GM18520 (cell line): ENCODE results near the gene CEBPB.
"Not testable (repeated sequence)": the region's sequence is repeated elsewhere in the genome, so short reads cannot be mapped to it uniquely, and the experiment has no call there.

Source experiments
- ATAC-seq: cut with Tn5 transposase; IDR thresholded peaks from one replicate; pipeline ENCODE4 v1.9.1; 2021; ENCODE audit not compliant: unreplicated experiment

The CEBPB gene

DNA sequence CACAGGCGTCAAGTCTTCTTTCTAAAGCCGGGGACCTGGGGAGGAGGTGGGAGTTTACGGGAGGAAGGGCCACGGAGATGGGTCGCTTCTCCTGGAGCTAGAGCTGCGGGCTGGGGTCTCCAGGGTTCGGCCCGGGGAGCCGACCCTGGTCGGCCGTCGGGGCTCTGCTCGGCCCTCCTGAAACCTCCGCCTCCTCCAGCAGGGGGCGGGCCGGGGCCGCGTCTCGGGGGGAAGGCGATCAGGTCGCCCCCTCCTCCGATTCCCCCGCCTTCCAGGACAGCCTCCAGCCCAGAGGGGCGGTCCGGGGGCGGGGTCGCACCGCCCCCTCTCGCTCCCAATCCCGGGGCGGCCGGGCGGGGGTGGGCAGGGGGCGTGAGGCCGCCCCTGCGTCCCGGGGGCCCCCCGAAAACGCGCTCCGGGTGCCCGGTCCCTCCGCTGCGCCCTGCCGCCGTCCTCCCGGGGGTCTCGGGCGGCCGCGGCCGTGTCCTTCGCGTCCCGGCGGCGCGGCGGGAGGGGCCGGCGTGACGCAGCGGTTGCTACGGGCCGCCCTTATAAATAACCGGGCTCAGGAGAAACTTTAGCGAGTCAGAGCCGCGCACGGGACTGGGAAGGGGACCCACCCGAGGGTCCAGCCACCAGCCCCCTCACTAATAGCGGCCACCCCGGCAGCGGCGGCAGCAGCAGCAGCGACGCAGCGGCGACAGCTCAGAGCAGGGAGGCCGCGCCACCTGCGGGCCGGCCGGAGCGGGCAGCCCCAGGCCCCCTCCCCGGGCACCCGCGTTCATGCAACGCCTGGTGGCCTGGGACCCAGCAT lies at the start of gene CEBPB:
Gene CEBPB (plus strand): TSS at position 580 of the 814 bp plus-strand sequence. CDS start 204 bp downstream, at position 784.
- ATAC-seq, result peak; percentile 28

DNA sequence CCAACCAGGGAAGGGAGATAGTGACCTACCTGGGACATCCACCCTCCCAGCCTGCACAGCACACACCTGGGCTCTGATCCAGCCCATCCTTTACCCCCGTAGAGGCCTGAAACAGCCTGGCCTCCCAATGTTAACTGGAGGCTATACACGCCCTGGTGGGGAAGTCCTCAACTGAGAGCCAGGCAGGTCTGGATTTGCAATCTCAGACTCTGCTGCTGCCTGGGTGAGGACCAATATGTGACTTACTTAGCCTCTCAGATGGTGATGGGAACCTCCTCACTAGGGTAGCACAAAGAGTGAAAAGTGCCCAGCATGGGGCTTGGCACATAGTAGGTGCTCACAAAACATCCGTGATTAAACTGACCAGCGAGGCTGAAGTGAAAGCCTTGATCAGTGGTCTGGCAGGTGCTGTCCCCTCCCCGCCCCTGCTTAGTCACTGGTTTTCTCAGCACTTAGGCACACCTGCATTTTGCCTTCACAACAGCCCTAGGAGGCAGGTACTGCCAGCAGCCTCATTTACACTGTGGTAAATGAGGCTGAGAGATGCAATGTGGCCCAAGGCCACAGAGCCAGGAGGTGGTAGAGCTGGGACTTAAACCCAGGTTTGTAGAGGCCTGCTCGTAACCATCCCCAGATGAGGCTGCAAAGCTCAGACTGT lies 49.5 kb upstream of the CEBPB start:
- no peak for ATAC-seq

DNA sequence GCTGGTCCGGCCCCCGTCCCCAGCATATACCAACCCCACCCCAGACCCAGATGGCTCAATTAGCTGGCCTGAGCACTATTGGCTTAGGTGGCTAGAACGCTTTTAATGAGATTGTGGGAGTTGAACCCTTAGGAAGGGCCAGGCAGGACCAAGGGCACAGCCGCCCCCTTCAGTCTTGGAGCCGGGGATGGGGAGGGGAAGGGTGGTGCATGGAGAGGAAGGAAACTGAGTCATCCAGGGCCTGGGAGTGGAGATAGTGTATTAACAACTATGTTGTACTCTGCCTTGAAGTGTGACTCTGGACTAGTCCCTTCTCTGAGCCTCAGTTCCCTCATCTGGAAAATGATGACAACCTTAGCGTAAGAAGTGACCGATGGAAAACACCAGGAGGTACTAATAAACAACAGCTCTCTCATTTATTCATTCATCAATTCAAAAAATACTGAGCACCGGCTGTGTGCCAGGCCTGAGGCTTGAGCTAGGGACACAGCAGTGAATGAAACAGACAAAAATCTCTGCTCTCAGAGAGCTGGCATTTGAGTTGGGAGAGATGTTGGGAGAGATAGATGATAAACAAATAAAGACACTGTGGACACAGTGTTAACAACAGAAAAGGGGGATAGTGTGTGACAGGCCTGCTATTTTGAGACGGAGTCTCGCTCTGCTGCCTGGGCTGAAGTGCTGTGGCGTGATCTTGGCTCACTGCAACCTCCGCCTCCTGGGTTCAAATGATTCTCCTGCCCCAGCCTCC lies 48.6 kb upstream of the CEBPB start:
- no peak for ATAC-seq

DNA sequence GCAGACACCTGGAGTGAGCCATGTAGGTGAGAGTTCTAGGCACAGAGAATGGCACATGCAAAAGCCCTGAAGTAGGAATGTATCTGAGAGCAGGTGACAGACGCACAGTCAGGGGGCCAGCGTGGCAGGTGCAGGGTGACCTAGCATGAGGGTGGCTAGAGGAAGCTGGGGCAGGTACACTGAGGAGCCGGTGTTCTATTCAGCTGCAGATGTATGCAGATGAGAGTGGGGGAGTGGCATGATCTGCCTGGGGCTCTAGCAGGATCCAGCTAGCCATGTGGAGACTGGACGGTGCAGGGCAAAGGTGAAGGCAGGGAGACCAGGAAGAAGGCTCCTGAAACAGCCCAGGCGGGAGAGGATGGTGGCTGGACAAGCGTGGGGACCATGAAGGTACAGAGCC lies 47.8 kb upstream of the CEBPB start:
- ATAC-seq, result no peak

DNA sequence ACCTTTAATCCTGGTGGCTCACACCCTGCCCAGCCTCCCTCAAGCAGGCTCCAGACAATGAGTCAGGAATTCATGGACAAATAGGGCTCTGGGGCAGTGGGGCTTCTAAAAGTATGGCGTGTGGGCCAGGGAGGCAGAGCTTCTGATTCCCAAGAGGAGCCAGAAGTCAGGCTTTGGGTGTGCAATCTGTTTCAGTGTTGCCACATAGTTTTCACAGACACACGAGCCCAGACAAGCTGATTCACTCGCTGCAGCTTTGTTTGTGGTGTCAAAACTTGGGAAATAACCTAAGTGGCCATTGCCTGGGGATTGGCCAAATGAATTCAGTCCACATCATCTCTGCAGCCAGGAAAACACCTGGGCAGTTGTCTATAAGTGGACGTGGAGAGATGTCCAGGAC lies 46.3 kb upstream of the CEBPB start:
- ATAC-seq, result no peak

DNA sequence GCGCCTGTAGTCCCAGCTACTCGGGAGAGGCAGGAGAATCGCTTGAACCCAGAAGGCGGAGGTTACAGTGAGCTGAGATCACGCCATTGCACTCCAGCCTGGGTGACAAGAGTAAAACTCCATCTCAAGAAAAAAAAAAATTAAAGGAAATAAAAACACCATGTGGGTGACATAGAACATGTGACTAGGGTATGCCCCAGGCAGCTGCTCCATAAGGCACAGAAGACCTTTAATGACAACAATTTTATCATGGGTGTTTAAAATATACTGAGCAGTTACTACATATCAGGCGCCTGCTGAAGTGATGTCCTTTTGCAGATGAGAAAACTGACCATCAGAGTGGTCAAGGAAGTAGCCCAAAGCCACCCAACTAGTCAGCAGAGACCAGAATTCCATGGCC lies 45.1 kb upstream of the CEBPB start:
- no peak for ATAC-seq

DNA sequence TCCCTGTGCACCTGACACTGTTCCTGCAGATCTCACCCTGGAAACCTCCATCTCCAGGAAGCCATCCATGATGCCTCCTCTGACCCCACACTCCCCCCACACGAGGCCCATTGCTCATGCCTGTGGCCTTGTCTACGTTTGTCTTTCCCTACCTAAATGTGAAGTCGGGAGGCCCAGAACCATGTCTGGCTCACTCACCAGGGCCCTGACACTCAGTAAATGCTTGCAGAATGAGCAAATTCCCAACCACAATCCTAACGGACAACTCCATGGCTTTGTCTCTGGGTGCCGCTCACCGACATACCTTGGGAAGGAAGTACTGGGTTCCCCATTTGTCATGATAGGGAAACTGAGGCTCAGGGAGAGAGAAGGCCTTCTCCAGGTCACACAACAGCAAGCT lies 44.4 kb upstream of the CEBPB start:
- ATAC-seq, result no peak

DNA sequence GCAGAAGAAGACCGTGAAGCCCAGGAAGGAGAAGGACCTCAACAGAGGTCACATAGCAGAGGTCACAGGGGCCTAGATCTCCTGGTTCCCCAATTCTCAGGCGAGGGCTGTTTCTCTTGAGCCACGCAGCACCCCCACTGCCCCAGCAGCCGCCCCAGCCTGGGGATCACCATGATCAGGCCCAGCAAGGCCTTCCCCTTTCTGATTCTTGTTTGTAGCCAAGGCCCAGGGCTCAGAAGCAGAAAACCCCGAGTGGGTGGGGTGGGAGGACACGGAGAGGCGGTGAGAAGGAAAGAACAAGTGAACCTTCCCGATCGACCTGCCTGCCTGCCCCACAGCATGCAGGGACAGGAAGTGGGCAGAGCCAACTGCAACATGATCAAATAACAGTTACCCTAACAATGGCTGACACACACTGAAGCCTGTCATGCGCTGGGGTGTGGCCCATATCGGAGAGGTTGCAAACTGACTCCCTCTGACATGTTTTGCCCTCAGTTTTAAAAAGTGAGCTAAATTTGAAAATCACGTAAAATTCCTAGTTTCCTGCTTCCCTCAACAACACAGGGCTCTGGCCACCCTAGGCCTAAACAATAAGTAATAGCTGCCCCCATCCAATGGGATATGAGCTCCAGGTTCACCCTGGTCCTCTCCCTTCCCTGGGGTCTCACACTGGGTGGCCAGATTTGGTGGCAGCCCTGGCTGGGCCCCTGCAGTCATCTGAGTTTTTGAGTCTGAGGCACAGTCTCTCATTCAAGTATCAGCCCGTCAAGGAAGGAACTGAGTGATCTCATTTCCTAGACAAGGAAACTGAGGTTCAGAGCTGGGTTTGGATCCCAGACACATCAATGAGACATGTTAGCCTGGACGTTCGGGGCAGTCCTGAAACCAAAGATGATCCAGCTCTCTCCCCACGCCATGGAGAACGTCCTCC lies 43.6 kb upstream of the CEBPB start:
- ATAC-seq, result peak; percentile 70

DNA sequence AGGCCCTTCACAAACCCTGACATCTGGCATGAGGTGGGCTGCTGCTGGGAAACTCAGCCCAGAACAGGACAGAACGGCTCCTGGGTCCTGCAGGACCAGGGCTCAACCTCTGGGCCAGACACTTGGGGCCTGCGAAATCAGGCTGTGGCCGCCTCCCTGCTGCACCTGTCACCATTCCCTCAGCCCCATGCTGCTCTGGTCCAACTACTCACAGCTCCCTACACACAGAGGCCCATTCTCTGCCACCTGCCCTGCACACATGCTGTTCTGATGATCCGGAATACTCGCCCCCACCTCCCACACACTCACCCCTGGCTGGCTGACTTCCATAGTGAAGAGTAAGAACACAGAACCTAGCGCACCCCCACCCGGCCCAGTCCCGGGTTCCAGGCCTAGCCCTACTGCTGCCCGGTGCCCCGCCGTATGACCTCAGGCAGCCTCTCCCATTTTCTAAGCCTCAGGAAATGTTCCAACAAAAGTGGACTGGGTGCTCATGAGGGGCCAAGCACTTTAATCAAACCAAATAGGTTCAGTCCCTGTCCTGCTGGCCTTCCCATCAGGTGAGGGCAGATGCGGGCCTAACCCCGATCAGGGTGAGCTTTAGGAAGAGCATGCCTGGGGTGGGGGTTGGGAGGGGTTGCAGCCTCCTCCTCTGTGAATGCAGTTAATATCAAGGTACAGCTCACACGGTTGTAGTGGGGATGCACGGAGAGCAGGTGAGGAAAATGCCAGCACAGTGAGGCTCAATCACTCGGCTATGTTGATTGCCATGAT lies 41.0 kb upstream of the CEBPB start:
- ATAC-seq, result no peak

DNA sequence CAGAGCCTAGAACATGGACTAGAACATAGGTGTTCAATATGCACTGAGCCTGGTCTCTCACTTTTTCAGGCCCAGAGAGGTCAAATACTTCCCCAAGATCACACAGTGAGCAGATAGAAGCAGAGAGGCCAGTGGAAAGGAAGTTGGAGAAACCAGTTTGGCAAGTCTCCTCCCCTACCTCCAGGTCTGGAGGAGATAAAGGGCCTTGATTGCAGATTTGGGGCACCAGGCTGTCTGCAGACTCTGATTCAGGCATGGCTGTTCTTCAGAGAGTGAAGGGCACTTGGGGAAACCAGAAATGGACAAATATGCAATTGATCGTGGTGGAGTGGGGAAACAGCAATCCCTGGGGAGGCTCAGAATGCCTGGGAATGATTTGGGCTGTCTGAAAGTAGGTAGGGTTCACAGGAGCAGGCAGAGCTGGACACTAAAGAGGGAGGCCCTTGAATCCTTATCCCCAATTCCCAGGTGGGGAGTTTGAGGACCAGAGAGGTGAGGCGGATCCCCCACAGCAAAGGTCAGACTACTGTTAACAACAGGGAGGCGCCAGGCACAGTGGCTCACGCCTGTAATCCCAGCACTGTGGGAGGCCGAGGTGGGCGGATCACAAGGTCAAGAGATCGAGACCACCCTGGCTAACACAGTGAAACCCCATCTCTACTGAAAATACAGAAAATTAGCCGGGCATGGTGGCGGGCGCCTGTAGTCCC lies 39.4 kb upstream of the CEBPB start:
- ATAC-seq, result no peak

DNA sequence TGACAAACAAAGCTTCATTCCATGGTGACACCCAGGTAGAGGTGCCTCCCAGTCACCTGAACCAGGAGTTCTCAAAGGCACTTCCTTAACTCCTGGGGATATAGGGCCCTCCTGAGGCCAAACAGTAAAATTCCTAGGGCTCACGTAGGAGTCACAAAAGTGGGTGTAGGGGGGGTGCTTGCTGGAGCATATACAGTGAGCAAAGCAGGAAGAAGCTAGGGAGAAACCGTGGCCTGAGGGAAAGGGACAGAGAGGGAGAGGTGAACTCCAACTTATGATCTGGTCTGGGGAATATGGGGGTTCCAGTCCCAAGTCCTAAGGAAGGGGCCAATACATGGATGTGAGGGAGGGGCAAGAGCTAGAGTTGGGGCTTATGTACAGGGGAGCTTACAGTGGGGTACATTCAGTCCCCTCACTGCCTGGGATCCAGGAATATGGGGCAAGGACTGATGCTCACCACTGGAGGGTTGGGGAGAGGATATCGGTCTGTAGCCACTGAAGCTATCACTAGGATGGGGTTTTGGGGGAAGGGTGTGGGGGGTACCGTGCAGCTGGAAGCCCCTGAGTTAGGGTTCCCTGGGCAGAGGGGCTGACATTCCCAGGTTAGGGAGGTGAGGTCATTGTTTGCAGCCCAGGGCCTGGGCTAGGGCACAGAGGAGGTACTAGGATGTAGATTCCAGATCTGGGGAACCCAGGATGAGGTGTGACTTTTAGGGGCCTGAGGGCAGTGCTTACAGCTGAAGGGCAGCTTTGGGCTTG lies 38.1 kb upstream of the CEBPB start:
- ATAC-seq, result no peak

DNA sequence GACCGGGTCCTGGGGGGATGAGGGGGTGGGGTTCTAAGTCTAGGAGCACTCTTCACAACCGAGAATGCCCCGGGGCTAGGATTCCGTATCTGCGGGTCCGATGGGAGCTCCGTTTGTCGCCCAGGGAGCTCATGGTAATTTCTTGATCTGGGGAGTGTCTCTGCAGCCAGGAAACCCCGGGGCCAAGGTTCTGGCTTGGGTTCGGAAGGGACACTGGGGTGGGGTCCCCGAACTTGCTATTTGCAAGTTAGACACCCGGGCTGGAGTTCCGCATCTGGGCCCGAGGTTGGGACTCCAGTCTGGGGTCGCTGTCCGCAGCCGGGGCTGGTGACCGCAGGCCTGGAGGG lies 37.5 kb upstream of the CEBPB start:
- no peak for ATAC-seq

DNA sequence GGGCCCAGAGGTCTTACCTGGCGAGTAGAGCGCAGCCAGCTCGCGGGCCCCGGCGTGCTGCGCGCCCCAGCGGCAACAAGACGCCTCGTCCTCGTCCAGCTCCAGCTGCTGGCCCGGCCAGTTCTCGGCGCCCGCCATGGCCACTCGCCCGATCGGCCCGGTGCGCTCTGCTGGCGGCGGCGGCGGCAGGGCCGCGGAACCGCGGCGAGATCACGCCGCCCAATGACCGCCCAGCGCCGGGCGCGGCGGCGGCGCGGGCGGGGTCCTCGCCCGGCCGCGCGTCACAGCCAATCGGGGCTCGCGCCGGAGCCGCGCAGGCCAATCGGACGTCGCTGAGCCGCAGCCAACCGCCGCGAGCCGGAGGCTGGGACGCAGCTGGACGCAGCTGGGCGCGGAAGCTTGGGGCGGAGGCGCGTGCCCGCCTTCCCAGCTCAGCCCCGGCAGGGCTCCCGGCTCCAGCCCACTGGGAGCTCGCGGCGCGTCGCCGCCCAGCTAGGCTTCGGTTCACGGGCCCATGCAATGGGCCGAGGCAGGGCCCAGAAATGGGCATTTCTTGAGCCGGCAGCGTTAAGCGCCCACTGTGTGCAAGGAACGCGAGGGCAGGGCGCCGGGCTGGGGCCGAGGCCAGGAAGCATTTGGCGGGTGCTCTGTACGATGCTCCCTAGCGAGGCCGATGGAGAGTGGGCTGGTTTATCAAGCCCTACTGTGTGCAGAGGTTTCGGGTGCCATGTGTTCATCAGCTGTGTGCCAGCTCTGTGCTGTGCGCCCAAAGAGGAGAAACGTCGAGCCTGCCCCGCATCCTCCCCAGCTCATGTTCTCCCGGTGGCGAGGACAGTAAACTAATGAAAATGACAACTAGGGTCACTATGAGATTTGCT lies 36.9 kb upstream of the CEBPB start, which contains the start of gene PEDS1:
Gene PEDS1 (minus strand): TSS at position 224 of the 878 bp plus-strand sequence. CDS start 86 bp downstream, at position 138.
- peak; percentile 93 for ATAC-seq

DNA sequence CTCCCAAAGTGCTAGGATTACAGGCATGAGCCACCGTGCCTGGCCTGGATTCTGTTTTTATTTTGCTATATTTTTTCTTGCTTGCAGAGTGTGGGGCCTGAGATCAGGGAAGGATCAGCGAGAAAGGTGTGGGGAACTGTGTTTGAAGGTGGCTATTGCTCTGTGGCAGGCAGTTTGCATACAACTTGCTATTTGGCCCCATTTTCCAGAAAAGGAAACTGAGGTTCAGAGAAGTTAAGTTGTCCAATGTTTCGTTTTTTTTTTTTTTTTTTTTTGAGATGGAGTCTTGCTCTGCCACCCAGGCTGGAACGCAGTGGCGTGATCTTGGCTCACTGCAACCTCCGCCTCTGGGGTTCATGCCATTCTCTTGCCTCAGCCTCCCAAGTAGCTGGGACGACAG lies 29.1 kb upstream of the CEBPB start:
- not testable (repeated sequence) for ATAC-seq

DNA sequence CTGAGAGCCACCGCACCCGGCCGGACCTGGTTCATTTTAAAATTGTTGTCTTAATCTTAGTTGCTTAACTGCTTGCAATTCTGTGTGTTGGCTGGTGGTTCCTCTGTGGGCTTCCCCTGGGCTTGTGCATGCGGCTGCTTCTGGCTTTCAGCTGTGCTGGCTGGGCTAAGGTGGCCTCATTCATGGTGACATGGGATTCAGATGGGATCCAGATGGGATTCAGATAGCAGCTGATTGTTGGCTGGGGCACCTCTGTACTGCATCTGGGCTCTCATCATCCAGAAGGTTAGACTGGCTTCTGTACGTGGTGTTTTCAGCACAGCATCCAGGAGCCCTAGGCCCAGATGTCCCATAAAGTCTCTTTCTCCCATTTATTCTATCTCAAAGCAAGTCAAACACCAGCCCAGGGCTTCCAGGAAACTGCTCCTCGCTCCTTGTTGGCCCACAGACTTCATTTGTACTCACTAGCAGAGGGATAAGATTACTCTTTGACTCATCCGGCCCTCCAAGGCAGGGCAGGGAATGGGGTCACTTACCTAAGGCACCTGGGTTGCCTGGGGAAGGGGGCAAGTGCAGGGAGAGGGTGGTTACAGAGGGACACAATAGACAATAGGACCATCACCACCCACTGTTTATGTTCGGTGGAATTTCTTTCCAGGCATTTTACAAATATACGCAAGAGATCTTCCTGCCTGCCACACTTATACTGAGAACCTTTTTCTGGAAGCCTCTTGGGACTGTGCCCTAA lies 26.9 kb upstream of the CEBPB start:
- ATAC-seq, result no peak

DNA sequence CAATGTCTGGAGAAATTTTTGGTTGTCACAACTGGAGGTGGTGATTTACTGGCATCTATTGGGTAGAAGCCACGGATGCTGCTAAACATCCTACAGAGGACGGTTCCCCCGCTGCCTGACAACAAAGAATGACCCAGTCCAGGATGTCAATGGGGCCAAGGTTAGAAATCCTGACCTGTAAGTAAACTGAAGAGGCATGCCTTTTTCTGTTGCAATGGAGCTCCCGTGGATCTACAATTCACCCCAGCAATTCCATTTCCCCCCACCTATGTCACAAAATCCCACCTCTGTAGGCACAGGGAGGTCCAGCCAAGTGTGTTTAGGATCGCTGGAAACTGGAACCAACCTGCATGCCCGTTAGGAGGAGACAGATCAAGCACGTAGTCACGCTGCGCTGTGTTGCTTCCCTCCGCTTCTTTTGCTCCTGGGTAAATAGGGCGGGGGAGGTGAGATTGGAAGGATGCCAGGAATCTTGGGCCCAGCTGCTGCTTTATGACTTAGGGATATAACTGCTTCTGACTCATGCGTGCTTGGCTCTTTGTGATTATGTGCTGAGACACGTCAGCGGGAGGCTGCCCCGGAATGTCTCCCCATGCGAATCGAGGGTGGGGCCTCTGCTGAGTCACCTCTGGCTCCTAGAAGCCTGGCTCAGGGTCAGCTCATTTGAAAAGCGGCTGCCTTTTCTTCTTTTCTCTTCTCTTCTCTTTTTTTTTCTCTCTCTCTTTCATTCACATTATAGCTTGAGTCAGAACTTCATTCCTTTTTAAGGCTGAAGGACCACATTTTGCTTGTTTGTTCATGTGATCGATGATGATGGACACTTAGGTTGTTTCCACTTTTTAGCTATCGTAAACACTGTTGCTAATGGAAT lies 24.7 kb upstream of the CEBPB start:
- ATAC-seq, result peak; percentile 83
